ENCODE results near the gene IL33.
A peak's percentile ranks its signal among the peaks of the same experiment; 100 is the strongest.

IL33 gene

DNA sequence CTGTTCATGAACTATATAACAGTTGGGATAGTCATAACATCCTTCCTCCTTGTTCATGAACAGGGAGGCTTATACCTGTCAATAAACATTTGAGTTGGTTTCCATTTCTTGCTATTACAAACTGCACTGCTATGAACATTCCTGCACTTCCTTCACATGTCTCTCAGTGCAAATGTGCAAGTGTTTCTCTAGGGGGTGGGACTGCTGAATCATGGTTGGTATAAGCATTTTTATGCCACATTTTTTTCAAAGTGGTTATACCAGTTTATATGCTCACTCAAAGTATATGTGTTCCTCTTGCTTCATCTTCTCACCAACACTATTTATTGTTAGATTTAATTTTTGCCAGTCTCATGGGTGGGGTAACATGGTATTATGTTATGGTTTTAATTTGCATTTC, 86.8 kb downstream of the IL33 start:
- DNase-seq (ENCODE audit: low spot score): no peak

DNA sequence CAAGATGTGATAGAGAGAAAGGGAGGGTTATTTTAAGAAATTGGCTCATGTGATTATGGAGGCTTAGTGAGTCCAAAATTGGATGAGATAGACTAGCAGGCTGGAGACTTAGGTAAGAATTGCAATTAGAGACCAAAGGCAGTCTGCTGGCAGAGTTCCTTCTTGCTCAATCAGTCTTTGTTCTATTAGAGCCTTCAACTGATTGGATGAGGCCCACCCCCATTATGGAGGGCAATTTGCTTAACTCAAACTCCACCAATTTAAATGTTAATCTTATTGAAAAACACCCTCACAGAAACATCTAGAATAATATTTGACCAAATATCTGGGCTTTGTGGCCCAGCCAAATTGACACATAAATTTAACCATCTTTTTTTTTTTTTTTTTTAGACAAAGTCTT, 88.6 kb downstream of the IL33 start:
- no peak for DNase-seq (ENCODE audit: low spot score)

DNA sequence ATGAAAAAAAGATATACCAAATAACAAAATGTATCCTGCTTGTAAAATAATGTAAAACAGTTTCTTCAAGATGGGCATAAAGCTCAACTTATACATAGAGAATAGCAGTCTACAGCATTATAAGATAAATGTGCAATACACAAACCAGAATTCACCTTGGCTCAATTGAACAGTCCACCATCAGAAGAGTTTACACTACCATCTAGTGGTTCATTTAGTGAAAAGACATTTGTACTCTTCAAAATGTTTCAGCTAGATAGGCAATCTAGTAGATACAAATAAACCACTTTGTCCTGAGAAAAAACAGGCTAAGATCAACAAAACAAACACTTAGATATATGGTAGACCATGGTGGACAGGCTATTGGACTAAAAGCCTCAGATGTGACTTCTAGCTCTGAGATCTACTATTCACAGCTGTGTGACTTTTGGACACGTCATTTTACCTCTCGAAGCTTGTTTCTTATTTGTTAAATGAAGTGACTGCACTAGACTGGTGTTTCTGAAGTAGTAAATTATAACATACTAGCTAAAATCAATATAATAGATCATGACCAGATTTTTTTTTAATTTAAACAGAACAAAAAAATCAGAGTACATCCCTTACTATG, 90.5 kb downstream of the IL33 start:
- DNase-seq (ENCODE audit: low spot score): peak; percentile 38

Data from globus pallidus (tissue), 1 donor.